Skeletal muscle cell (primary cell): ENCODE measurements around the gene TCP1.
A peak's percentile ranks its signal among the peaks of the same experiment; 100 is the strongest.

Experiments
- DNase-seq: peaks from one replicate; pipeline ENCODE4 v3.0.0-alpha.2; 2010; ENCODE audit warnings: low read depth
- H3K4me3 ChIP-seq: 2 replicates; pipeline ENCODE4 v1.5.1; 2011; ENCODE audit warnings: low read depth, mild to moderate bottlenecking, control low read depth, low read length, moderate library complexity

Gene TCP1

GRCh38 chr6:159788276-159788675, 1.1 kb downstream of the TCP1 start:
- peak overlapping the region; percentile 90 for H3K4me3 ChIP-seq
- DNase-seq = no peak

DNA sequence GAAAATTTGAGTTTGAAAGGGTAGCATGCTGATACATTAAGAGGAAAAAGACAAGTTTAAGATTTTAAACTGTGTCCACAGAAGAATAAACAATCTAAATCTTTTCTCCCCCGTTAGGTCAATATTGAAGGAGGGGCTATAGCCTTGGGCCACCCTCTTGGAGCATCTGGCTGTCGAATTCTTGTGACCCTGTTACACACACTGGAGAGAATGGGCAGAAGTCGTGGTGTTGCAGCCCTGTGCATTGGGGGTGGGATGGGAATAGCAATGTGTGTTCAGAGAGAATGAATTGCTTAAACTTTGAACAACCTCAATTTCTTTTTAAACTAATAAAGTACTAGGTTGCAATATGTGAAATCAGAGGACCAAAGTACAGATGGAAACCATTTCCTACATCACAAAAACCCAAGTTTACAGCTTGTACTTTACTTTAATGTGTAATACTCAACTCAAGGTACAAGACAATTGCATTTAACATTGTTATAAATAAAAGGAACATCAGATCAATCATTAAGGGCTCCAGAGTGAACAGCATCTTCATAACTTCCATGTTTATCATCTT, 10.8 kb downstream of the TCP1 start:
- no peak overlapping the region for H3K4me3 ChIP-seq
- no peak for DNase-seq

GRCh38 chr6:159778131-159778530, 11.3 kb downstream of the TCP1 start:
- no peak for DNase-seq
- H3K4me3 ChIP-seq = no peak overlapping the region

- no peak for DNase-seq
Measured at GRCh38 chr6:159777240-159777904, 12.0 kb downstream of the TCP1 start.

DNA sequence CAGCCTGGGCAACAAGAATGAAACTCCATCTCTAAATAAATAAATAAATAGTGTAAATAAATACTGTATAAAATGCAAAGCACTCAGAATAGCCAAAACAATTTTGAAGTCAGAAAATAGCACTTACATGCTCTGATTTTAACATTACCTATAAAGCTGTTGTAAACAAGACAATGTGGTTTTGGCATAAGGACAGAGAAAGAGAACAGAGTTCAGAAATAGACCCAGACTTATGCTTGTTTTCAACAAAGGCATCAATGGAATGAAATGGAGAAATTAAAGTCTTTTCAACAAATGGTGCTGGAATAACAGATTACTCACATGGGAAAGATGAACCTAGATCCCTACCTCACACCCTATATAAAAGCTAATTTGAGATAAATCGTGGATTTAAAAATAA, 17.2 kb downstream of the TCP1 start:
- no peak overlapping the region for H3K4me3 ChIP-seq
- DNase-seq = no peak

More at GRCh38 chr6:159777240-159777904, 12.0 kb downstream of the TCP1 start:
- no peak overlapping the region for H3K4me3 ChIP-seq

DNA sequence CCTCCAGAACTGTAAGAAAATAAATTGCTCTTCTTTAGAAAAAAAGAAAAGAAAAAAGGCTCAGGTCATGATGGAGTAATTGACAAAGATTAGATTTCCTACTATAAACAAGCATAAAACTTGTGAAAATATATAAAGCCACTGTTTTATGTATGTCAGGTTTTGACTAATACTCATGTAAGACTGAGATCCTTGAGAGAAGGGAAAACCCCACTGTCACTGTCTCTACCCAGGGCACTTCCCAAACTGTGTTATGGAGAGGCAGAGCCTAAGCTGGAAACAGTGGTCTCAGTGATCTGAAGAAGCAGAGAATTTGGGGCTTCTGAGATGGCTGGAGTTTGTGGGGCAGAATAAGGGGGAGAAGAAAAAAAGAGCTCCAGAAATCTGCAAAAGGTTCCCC, 19.9 kb downstream of the TCP1 start:
- no peak for DNase-seq
- H3K4me3 ChIP-seq = no peak overlapping the region

DNA sequence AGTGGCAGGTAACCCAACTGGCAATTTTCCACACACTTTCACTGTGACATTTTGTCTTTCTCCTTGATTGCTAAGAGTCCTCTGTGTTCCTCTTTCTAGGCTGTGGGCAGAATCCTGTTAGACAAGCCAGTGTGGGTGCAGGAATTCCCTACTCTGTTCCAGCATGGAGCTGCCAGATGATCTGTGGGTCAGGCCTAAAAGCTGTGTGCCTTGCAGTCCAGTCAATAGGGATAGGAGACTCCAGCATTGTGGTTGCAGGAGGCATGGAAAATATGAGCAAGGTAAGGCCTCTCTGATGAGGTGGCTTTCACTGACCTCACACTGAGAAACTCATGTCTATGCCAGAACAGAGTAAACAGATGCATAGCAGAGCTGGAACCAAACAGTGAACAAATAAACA, 22.5 kb downstream of the TCP1 start:
- no peak for DNase-seq
- no peak overlapping the region for H3K4me3 ChIP-seq

- peak overlapping the region; percentile 83 for H3K4me3 ChIP-seq
- no peak for DNase-seq
Measured at GRCh38 chr6:159762681-159763293, 26.6 kb downstream of the TCP1 start.

DNA sequence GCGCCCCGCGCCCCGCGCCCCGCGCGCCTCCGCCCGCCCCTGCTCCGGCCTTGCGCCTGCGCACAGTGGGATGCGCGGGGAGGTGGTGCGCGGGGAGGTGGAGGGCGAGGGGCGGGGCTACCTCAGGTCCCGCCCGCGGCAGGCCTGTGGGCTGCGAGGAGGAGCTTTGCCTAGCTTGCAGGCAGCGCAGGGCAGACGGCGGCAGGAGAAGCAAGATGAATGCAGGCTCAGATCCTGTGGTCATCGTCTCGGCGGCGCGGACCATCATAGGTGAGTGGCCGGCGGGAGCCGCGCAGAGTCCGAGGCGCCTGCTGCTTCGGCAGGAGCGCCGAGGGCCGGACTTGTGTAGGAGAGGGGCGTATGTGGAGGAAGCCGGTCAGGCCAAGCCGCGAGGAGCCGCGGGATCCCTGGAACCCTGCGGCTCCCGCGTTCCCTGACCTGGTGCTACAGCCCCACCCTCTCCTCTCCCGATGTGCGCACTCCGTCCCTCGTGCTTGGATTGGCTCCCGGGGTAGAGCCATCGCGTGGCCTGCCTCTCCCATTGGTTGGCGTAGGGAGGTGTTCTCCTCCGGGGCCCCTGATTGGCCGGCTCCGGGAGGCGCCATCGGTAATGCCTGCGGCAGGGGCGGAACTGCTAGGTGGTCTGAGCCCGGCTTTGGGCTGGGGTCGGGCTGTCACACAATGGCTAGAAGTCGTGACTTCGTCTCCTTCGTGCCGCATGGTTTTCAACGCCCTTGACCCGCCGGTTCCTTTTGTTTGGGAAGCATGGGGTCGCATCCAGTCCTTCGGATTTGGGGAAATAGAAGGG, 27.3 kb downstream of the TCP1 start, which contains the start of gene ACAT2:
ACAT2 (plus strand) TSS at position 173 of the 808 bp plus-strand sequence; CDS start at position 216, 43 bp downstream.
- H3K4me3 ChIP-seq = peak within 1 kb of the TSS; percentile 83
- DNase-seq = peak; percentile 88

DNA sequence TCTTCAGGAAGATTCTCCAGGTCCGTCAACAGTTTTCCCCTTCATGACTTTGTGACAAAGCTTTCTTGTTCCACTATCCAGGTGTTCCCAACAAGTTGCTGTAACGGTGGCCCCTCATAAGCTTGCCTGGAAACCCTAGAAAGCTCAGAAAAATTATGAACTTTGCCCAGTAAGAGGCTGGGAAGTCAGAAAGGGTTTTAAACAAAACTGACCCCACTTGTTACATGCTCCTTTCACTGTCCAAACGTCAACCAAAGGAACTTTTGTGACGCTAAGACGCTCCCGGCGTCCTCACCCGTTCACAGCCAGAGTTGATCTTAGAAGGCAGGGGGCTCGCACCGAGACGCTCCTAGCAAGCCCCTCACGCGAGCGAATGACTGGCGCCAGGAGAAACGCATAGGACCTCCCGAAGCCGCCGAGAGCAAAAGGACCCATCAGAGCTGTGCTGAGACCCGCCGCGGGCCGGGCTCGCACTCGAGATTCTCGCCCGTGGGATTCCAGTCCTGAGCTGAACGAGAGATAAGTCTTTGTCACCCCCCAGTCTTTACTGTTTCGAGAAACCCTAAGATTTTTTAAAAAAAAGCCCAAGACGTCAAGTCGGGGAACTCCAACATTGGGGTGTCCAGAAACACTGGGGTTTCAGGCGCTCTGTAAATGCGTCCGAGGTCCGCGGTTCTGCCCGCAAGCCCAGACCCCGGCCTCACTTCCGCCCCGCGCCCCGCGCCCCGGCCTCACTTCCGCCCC, 28.1 kb downstream of the TCP1 start:
- no peak for DNase-seq

GRCh38 chr6:159760602-159761057, 28.8 kb downstream of the TCP1 start:
- H3K4me3 ChIP-seq = peak overlapping the region; percentile 83
- DNase-seq = peak; percentile 31

More for the DNA sequence above, 28.1 kb downstream of the TCP1 start:
- peak overlapping the region; percentile 83 for H3K4me3 ChIP-seq

- no peak for DNase-seq
- no peak overlapping the region for H3K4me3 ChIP-seq
Measured at GRCh38 chr6:159759645-159760044, 29.8 kb downstream of the TCP1 start.

DNA sequence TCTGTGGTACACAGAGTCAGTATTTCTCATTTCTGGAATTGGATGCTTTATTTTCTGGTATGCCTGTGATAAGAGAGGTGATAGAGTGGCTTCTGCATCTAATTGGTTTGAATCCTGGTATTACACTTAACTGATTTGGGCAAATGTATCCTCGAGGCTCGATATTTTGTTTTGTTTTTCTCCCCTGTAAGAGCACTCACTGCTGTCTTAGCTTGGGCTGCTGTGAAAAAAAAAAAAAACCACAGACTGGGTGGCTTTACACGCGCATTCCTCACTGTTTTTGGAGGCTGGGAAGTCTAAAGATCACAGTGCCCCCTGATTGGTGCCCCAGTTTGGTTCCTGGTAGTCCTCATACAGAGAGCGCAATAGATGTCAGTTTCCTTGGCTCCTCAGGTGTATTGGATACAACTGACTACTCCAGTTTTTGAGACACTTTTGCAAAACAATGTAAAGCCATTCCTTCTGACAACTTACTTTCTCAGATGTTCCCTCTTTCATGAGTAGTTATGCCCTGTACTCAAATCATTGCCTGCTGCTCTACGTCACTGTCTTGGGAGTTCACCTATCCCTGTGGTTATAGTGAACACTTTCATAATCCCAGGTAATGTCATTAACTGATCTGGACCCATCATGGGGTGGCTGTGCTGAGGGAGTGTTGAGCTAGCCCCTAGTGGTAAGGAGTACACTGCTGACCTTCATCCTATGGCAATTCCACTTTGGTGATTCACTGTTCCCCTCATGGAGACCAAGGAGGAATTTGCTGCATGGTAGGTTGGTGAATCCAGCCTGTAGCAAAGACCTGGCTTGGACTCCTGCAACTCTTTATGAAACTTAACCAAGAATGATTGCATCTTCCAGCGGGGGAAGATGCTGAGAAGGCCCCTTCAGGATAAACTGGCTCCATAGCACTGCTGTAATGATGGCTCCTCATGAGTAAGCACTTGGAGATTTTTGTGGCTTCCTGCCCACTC, 31.1 kb downstream of the TCP1 start:
- DNase-seq = peak; percentile 32
- H3K4me3 ChIP-seq = no peak overlapping the region

GRCh38 chr6:159756508-159756907, 32.9 kb downstream of the TCP1 start:
- H3K4me3 ChIP-seq = no peak overlapping the region
- DNase-seq = no peak

- DNase-seq = peak; percentile 14
Measured at GRCh38 chr6:159754959-159755914, 34.2 kb downstream of the TCP1 start.

GRCh38 chr6:159754401-159754800, 35.0 kb downstream of the TCP1 start:
- DNase-seq = no peak
- H3K4me3 ChIP-seq = no peak overlapping the region

More at GRCh38 chr6:159754959-159755914, 34.2 kb downstream of the TCP1 start:
- no peak overlapping the region for H3K4me3 ChIP-seq
